NCI-H446 (cell line): ENCODE data around the gene ZNF341.
A peak's percentile ranks its signal among the peaks of the same experiment; 100 is the strongest.

ENCODE experiments used
- DNase-seq, 2 experiments: peaks; one replicate each; lab custom pipeline; 2025; lab: John Stamatoyannopoulos, UW

Gene ZNF341

DNA sequence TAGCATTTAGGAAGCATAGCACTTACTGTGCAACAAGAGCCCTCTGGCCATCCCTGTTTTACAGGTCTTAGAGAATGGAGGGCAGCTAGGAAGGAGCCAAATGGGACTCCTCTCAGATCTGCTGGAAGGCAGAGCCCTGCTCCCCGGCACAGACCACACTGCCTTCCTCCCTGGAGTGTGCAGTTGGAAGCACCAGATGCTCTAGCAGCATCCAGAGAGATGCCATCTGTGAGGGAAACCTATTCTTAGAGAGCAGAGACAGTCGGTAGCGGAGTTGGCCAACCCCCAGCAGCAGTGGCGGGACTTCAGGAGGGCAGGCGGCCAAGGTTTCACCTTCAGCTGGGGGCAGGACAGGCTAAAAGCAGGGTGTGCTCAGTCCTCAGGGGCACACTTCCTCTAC is 28.9 kb upstream of the ZNF341 start:
- DNase-seq = peak; percentile 91 to 98

- no peak for DNase-seq
Observed at GRCh38 chr20:33703498-33704137, 28.2 kb upstream of the ZNF341 start.

GRCh38 chr20:33704197-33704924 is 27.4 kb upstream of the ZNF341 start:
- DNase-seq = no peak

GRCh38 chr20:33707668-33708067 is 24.1 kb upstream of the ZNF341 start:
- DNase-seq = no peak

DNA sequence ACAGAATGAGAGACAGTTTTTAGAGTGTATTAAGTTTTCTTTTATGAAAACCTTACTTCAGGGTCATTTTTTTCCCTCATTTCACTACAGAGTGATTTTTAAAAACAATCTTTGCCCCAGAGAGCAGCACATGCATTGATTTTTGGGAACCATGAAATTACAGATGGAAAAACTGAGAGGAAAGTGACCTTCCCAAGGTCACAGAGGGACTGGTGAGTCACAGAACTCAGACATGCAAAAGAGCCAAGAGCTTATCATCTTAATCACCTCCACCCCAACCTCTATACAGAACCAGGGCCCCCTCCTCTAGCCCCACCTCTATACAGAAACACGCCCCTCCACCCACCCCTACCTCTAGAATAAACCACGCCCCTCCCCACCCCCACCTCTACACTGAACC is 22.4 kb upstream of the ZNF341 start:
- DNase-seq = no peak

DNA sequence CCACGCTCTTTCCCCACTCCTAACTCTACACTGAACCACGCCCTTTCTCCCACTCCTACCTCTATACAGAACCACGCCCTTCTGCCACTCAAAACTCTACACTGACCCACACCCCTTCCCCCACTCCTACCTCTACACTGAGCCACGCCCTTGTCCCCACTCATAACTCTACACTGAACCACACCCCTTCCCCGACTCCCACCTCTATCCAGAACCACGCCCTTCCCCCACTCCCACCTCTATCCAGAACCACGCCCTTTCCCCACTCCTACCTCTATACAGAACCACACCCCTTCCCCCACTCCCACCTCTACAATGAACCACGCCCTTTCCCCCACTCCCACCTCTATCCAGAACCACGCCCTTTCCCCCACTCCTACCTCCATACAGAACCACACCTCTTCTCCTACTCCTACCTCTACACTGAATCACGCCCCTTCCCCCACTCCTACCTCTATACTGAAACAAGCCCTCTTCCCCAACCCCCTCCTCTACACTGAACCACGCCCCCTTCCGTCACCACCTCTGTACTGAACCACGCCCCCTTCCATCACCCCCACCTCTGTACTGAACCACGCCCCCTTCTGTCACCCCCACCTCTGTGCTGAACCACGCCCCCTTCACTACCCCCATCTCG is 21.8 kb upstream of the ZNF341 start:
- DNase-seq = no peak

DNA sequence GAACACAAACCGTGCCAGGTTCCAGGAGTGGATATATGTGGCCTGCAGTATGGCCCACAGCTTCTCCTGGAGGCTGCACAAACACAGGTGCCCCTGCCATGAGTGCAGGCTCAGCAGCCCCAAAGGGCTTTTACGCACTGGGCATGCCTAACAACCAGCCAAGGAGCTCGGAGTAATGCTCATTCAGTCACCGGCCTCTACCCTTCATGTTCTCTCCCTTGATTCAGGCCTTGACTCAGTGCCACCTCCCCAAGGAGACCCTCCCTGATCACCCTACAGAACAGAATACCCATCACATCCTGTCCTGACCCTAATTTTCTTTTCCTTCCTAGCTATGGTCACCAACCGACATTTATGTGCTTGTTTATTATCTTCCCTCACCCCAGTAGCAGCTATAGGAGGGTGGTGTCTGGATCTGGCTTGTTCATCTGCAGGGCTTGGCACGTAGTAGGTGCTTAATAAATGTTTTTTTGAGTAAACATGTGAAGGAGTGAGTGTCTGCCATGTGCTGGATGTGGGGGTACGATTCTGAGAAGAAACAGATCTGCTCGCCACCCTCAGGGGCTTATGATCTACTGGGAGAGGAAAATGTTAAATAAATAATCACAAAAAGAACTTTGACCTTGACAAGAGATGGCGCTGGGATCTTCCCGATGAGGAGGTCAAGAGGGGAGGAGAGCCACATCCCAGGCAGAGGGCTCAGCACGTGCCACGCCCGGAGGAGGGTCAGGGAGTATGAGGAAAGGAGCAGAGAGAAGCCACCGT is 20.9 kb upstream of the ZNF341 start:
- DNase-seq = no peak

DNA sequence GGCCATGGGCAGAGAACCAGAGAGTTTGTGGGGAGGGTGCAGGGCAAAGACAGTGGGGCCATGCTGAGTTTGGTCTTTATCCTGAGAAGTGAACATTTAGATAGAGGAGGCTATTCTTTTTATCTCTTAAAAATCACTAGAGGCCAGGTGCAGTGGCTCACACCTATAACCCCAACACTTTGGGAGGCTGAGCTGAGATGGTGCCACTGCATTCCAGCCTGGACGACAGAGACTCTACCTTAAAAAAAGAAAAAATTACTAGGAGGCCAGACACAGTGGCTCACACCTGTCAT is 20.4 kb upstream of the ZNF341 start:
- no peak for DNase-seq

DNA sequence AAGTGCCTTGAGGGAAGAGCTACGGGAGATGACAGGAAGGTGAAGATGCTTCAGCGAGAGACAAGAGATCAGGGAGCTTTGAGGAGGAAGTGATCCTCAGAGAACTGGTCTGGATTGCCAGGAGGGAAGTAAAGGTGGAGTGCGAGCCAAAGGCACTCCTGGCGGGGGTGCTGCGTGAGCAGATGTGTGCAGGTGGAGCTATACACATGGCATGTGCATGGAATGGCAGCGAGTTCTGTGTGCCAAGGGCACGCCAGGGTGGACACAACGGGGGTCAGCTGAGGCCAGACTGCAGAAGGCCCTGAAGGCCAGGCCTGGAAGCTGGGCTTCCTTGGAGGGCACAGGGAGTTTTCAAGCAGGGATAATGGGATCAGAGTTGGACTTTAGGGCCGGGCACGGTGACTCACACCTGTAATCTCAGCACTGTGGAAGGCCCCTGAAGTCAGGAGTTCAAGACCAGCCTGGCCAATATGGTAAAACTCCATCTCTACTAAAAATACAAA is 17.9 kb upstream of the ZNF341 start:
- no peak for DNase-seq

GRCh38 chr20:33716498-33716897 is 15.3 kb upstream of the ZNF341 start:
- DNase-seq = no peak

DNA sequence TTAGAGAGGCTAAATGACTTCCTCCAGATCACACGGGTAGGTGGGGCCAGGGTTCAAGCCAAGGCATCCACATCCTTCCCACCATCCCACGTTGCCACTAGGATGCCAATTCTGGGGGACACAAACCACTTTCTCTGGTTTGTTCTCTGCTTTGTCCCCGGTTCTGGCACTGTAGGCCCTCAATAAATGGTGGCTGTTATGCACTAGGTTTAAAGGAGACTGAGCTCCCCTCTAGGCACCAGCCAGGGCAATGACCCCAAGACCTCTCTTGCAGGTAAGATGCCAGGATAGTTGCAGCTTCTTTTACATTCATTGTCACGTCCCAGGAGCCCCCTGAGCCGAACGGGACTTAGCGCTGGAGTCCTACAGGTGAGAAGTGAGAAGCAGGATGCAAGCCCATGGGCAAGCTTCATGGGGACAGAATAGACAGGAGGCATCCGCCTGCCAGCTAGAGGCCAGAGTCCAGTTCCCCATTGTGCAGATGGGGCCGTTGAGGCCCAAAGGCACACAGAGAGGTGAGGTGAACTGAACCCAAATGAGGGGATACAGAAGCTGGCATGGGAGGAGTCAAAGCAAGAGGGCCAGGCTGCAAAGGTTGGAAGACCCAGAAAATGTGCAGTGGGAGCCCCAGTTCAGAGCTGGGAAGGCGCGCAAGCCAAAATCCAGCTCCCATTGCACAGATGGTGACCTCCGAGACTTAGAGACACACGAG is 12.4 kb upstream of the ZNF341 start:
- DNase-seq = no peak

GRCh38 chr20:33719989-33720709 is 11.6 kb upstream of the ZNF341 start, which contains the start of gene PXMP4:
Gene PXMP4 (minus strand): TSS chr20:33720310. CDS start chr20:33720207, 103 bp downstream.
- DNase-seq = peak; percentile 96 to 99

GRCh38 chr20:33721391-33722140 is 10.2 kb upstream of the ZNF341 start:
- no peak for DNase-seq

DNA sequence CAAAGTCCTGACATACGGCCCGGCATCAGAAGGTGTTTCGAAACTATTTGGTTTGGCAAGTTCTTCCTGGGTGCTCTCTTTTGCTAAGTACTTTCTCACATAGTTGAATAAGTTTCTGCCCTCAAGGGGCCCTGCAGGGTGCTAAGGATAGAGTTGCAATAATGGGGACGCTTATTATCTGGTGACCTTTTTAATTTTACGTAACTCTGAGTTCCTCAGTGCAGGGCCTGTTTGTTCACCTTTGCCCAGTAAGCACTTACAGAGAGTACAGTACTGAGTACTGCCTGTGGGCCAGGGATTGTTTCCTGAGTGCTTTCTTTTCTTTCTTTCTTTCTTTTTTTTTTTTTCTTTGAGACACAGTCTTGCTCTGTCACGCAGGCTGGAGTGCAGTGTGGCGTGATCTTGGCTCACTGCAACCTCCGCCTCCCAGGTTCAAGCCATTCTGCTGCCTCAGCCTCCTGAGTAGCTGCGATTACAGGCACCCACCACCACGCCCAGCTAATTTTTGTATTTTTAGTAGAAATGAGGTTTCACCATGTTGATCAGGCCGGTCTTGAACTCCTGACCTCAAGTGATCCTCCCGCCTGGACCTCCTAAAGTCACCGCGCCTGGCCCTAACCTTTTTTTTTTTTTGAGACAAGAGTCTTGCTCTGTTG is 7.2 kb upstream of the ZNF341 start:
- no peak for DNase-seq

DNA sequence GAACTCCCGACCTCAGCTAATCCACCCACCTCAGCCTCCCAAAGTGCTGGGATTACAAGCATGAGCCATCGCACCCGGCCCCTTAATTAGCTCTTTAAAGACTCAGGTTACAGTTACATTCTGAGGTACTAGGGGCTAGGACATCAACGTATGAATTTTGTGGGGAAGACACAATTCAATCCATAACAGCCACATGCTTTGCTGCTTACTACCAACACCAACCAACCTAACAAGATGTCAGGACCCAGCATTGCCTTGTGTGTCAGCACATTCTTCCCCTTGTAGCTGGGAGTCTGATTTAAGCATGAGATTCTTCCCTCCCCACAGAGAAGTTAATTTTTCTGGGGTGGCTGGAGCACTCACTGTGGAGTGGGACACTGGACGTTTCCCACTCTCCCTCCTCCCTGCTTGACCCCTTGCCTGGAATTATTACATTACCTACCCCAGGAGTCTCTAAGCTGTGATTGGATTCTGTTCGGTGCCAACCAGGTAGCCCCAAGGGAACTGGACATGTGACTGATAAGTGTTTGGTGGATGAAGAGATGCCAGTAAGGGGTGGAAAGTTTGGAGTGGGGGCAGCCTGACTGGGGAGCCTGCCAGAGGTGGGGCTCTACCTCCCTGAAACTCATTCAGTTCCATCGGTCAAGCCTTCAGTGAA is 6.1 kb upstream of the ZNF341 start:
- DNase-seq = no peak

GRCh38 chr20:33727115-33727479 is 4.7 kb upstream of the ZNF341 start:
- no peak for DNase-seq

DNA sequence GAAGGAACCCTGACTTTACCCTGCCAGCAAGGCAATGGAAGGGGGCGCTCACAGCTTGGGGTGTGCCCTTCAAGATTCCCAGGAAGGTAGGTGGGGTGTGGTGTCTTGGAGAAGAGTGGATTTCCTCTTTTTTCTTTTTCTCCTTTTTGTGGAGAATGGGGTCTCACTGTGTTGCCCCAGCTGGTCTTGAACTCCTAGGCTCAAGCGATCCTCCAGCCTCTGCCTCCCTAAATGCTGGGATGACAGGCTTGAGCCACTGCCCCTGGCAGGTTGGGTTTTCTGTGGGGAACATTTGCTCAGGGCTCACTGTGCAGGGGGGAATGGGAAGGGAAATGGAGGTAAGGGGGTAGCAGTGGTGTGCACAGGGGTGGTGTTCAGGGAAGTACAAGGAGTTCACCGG is 4.0 kb upstream of the ZNF341 start:
- DNase-seq = no peak

DNA sequence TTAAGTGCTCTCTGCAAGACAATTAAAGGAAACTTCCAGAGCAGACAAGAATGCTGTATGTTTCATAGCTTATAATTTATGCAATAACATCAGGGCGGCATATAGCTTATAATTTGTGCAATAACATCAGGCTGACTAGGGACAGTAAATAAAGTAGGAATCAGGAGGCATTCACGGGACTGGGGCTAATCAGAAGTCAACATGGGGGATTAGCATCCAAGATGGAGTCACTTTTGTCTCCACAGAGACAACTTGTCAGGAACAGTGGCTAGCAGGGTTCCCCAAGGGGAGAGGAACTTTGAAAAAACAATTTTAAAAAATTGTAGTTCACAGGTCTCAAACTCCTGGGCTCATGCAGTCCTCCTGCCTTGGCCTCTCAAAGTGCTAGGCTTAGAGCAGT is 3.3 kb upstream of the ZNF341 start:
- DNase-seq = no peak

GRCh38 chr20:33729101-33729500 is 2.7 kb upstream of the ZNF341 start:
- no peak for DNase-seq
